A549 (cell line): Measurements from ENCODE around the gene RAB40A.

Experiments
- TF ChIP-seq, protein P1 (sequence below): fragments of >200 bp; sonication (Bioruptor Twin); formaldehyde crosslinking; IDR thresholded peaks from 3 replicates; pipeline ENCODE4 v1.6.1; 2016
- TF ChIP-seq, protein P2 (sequence below): fragments of >200 bp; sonication (Bioruptor Twin); formaldehyde crosslinking; IDR thresholded peaks from 3 replicates; pipeline ENCODE4 v1.5.1; 2016

- TF ChIP-seq, protein P1, sequence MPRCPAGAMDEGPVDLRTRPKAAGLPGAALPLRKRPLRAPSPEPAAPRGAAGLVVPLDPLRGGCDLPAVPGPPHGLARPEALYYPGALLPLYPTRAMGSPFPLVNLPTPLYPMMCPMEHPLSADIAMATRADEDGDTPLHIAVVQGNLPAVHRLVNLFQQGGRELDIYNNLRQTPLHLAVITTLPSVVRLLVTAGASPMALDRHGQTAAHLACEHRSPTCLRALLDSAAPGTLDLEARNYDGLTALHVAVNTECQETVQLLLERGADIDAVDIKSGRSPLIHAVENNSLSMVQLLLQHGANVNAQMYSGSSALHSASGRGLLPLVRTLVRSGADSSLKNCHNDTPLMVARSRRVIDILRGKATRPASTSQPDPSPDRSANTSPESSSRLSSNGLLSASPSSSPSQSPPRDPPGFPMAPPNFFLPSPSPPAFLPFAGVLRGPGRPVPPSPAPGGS: no peak
- TF ChIP-seq, protein P2, sequence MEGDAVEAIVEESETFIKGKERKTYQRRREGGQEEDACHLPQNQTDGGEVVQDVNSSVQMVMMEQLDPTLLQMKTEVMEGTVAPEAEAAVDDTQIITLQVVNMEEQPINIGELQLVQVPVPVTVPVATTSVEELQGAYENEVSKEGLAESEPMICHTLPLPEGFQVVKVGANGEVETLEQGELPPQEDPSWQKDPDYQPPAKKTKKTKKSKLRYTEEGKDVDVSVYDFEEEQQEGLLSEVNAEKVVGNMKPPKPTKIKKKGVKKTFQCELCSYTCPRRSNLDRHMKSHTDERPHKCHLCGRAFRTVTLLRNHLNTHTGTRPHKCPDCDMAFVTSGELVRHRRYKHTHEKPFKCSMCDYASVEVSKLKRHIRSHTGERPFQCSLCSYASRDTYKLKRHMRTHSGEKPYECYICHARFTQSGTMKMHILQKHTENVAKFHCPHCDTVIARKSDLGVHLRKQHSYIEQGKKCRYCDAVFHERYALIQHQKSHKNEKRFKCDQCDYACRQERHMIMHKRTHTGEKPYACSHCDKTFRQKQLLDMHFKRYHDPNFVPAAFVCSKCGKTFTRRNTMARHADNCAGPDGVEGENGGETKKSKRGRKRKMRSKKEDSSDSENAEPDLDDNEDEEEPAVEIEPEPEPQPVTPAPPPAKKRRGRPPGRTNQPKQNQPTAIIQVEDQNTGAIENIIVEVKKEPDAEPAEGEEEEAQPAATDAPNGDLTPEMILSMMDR: no peak
These were observed 20.5 kb downstream of the RAB40A start for GRCh38 chrX:103498786-103499185.
